LoVo (cell line): Measurements from ENCODE around the gene HSPB9.

Experiments
- DNase-seq: peaks from one replicate; pipeline ENCODE4 v3.0.0-alpha.2; 2016; ENCODE audit warnings: low spot score

Gene HSPB9

GRCh38 chr17:42101513-42102292 lies 20.9 kb upstream of the HSPB9 start:
- peak; percentile 38 for DNase-seq

- DNase-seq, result no peak
These were observed 19.2 kb upstream of the HSPB9 start for GRCh38 chr17:42103221-42103954.

GRCh38 chr17:42104264-42104663 lies 18.3 kb upstream of the HSPB9 start:
- no peak for DNase-seq

- DNase-seq, result no peak
These were observed 16.6 kb upstream of the HSPB9 start for GRCh38 chr17:42106009-42106408.

- no peak for DNase-seq
These were observed 15.5 kb upstream of the HSPB9 start for GRCh38 chr17:42107124-42107523.

- no peak for DNase-seq
These were observed 14.7 kb upstream of the HSPB9 start for GRCh38 chr17:42107597-42108576.

- no peak for DNase-seq
These were observed 13.5 kb upstream of the HSPB9 start for GRCh38 chr17:42109086-42109485.

- DNase-seq, result no peak
These were observed 12.0 kb upstream of the HSPB9 start for GRCh38 chr17:42110301-42111264.

GRCh38 chr17:42111265-42111636 lies 11.4 kb upstream of the HSPB9 start:
- no peak for DNase-seq

GRCh38 chr17:42111871-42112551 lies 10.6 kb upstream of the HSPB9 start:
- DNase-seq, result peak; percentile 14

GRCh38 chr17:42112552-42113176 lies 9.9 kb upstream of the HSPB9 start, which contains the start of gene DHX58:
TSS of gene DHX58 (minus strand) at chr17:42112714. CDS start at chr17:42111892, 822 bp downstream.
- DNase-seq, result peak; percentile 81

GRCh38 chr17:42113293-42114069 lies 9.1 kb upstream of the HSPB9 start:
- no peak for DNase-seq

- DNase-seq, result no peak
These were observed 8.5 kb upstream of the HSPB9 start for GRCh38 chr17:42114118-42114517.

- DNase-seq, result peak; percentile 69
These were observed 5.8 kb upstream of the HSPB9 start for GRCh38 chr17:42116705-42117396.

GRCh38 chr17:42117397-42118125 lies 5.0 kb upstream of the HSPB9 start:
- DNase-seq, result no peak

- no peak for DNase-seq
These were observed 4.5 kb upstream of the HSPB9 start for GRCh38 chr17:42118126-42118510.

GRCh38 chr17:42118545-42118944 lies 4.1 kb upstream of the HSPB9 start:
- DNase-seq, result no peak

GRCh38 chr17:42119301-42119700 lies 3.3 kb upstream of the HSPB9 start:
- DNase-seq, result no peak
